Superior temporal gyrus (tissue), 1 donor: Measurements from ENCODE around the gene SPRED2.

Experiments
- DNase-seq: peaks from one replicate; pipeline ENCODE4 v3.0.0-alpha.2; 2016; ENCODE audit errors: extremely low spot score

The SPRED2 gene

DNA sequence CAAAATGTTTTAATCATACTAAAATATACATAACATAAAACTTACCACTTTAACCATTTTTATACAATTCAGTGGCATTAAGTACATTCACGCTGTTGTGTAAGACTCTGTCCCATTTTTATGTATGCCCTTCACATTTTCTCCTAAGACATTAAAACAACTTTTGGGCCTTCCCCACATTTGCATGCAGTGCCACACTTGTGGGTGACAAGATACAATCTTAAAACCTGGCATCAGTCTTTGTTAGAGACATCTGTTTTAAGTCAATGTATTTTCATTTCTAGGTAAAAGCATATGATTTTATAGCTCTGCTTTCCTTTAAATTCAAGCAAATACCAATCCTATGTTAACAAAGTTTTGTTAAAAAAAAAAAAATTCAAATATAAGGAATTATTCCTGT, 17.3 kb downstream of the SPRED2 start:
- no peak for DNase-seq

DNA sequence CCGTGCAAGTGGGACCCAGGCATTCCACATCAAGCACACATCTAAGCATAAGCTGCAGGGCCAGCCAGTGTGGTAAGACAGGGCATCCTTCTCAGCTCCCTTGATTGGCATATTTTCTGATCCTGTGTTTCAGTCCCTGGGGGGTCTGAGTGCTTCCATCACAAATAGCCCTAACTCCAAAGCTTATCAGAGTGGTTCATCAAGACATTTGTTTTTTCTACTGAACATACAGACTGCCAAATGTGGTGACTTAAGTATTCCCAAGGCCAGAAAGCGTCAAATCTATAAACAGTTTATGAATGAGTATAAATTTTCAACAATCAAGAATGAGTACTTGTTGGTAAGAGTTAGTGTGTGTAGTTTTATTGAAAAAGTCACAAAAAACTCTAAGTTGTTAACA, 18.8 kb downstream of the SPRED2 start:
- no peak for DNase-seq

DNA sequence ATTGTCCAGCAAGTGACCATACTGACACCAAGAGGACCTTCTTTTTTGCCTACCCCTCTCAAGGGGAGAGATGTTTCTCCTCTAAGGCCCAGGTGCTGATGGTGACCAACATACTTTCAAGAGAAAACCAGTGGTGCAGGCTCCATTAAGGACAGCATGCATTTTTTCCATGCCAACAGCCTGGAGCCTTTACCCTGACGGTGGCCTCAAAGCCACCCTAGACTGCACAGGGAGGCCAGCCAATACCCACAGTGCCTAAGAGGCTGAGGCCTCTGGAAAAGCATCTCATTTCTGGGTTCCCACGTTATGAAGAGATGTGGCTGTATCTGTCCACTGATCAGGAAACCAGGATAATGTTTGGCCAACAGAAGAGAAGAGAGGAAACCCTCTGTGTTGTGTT, 19.3 kb downstream of the SPRED2 start:
- DNase-seq = no peak

DNA sequence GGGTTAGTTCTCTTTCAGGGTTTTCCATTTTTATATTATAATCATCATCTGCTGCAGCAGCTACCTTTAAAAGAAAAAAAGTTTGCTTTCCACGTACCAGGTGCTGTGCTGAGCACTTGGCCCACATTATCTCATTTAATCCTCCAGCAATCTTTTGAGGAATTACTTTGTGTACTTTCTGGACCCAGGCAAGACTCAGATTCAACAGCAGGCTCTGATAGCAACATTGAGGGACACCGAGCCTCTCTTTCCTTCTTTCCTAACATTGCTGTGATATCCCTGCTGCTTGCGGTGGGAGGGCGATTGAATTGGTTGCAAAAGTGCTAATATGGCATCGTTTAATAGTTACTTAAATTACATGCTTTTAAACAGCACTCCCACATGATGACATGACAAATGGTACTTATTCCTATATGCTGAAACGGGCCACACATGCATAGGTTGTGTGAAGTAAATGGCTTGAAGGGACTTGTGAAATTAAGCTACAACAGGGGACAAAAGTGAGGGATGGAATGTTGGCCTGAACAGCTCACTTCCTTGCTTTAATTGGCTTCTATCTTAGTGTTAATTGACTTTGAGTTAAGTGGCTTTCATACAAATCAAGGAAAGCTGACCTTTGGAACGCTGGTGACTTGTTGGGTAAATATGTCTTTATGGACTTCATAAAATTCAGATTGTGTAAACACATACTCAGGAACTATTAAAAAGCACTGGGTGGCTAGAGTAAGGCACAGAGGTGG, 21.2 kb downstream of the SPRED2 start:
- no peak for DNase-seq

DNA sequence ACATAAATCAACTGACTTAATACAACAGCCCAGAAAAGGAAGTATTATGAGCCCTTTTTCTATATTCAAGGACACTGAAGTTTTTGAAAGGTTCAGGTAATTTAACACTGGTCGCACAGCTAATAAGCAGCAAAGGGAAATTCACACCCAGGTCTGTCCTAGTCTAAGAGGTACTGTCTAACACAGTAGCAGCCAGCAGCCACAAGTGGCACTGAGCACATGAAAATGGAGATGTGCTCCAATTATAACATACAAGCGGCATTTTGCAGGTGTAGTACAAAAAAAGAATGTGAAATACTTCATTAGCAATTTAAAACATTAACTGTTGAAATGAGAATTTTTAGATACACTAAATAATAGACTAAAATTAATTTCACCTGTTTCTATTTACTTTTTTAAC, 23.4 kb downstream of the SPRED2 start:
- DNase-seq = no peak

DNA sequence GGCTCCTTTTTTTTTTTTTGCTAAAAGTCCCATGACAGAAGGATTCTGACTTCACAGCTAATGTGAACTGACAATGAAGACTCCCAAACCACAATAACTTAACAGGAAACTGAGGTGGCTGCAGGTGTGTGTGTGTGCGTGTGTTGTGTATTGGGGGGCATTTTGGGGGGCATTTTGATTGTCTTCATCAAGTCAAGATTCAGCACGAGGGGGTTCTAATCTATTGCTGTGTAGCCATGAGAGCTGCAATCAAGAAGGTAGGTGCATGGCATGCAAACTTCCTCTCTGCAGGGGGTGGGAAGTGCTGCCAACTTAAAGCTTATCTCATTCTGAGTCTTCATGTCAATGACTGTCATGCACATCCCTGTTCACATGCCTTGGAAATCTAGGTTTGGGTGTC, 25.2 kb downstream of the SPRED2 start:
- DNase-seq = no peak

DNA sequence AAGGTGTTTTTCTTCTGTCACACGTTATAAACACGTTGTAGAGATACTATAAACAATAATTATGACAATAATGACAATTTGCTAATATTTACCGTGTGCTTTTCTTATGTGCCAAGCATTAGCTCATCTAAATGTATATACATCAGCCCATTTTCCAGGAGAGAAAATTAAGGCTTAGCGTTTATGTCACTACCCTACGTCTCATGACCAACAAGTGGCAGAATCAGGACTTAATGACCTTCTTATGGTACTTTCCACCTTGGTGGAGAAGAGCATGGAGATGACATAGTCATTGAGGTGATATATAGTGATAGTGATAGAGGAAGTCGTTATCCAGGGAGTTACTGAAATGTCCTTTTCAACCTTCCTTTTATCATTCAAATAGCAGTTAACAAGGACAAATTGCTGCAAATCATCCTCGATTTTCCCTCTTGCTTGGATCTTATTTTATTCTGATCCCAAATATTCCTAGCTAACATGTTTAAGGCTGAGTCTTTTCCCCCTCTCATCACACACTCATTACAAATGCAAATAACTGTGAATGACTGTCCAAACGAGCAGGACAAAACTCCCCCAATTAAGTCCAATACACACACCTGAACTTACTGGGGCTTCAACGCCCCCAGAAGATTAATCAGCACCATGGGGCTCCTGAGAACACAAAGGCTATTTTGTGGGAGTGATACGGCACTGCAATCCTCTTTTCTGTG, 27.3 kb downstream of the SPRED2 start:
- no peak for DNase-seq

- DNase-seq = no peak
Observed at GRCh38 chr2:65403529-65403915, 28.9 kb downstream of the SPRED2 start.

DNA sequence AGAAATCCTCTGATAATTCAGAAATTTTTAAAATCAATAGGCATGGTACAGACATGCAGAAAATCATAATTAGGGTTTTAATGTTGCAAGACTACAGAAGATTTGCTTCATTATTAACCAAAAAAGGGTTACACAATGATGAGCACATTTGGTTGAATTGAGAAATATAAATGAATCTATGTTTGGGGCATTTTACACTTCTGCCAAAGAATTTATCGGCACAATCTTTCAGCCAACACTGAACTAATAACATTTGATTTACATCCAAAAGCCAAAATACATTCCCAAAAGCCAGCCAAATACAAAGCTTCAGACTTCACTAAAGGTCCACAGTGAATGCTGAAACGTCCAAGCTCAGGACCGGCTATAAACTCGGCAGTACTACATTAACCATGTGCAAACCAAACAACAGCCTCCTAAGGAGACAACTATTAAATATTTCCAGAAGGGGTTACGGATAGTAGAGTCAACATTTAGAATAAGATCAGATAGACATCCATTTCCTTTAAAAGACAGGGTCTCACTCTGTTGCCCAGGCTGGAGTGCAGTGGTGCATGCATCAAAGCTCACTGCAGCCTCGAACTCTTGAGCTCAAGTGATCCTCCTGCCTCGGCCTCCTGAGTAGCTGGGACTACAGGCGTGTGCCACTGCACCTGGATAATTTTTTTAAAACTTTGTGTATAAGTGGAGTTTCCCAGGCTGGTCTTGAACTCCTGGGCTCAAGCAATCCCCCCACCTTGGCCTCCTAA, 29.4 kb downstream of the SPRED2 start:
- no peak for DNase-seq

DNA sequence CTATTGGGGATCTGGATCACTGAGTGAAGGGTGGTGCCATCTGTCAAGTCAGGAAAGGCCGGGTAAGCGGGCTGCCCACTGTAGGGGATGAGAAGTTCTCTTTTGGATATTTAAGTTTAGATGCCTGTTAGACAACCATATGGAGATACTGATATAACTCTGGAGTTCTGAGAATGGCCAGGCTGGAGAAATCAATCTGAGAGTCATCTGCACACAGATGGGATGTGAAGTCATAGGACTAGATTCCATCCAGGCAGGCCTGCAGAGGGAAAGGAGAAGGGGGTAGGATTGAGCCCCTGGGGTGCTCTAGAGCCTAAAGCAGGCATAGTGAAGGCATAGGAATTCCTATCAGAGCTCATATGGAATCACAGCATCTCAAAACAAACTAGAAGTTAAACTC, 30.1 kb downstream of the SPRED2 start:
- DNase-seq = no peak

- DNase-seq = no peak
Observed at GRCh38 chr2:65397122-65397521, 35.3 kb downstream of the SPRED2 start.

DNA sequence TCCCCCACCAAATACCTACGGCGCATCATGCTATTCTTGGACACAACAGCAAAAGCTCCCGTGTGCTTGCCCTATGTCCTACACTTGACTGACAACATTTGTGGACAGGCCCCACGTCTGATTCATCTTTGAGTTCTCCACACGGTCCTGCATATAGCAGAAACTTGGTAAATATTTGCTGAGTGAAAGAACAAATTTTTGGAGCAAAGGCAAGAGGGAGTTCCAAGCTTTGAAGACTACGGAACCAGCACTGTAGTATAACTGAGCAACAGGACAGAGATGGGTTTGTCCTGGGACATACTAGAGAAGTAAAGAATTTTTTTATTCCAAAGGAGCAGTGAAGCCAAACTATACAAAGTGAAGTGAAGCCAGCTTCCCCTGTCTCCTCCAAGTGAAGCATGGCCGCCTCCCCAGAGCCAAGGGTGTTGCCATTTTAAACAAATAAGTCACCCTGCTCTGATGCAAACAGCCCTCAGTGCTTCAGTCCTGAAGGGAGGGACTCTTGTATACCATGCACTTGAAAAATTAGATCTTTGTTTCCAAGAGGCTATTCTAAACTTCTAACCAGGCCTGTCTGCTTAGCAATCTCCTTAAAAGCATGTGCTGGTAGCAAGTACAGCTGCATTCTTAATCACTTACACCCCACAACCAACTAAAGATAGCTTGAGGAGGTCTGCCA, 35.9 kb downstream of the SPRED2 start:
- DNase-seq = peak; percentile 59

GRCh38 chr2:65395621-65396347, 36.6 kb downstream of the SPRED2 start:
- no peak for DNase-seq

DNA sequence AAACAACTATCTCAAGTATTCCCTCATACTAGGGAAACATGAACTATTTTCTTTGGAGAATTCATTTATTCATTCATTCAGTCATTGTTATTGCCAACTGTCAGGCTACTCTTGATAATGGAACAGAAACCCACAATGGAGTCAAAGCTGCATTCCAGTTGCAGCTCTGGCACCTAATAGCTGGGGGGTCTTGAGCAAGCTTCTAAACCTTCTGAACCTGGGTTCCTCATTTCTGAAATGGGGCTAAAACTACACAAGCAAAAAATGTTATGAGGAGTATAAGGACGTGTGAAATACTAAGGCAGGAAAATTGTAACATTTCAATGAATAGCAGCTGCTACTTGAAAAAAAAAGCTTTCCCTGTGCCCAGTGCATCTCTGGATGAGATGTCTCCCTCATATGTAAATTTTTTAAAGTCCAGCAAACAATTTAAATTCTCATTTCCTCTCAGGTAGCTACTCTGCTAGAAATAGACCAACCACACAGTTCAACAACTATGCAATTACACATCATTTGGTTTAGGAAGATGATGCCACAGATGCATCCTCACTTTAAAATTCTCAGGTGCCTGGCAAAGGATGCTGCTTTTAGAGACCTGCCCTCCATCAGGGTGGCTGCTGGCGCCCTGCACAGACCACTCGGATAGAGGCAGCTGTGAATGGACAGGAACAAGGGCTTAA, 38.5 kb downstream of the SPRED2 start:
- no peak for DNase-seq

DNA sequence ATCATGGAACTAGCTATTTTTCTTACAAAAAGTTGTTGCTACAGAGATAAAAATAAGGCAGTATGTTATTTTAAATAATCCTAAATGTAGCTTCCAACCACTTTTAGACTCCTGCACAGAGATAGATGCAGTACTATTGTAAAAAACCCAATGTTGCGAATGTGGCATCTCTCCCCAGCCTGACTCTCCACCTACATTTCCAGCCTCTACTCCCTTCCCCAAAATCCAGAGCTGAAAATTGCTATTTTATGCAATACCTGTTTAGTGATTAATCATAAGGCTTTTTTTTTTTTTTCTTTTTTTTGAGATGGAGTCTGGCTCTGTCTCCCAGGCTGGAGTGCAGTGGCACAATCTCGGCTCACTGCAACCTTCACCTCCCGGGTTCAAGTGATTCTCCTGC, 39.4 kb downstream of the SPRED2 start:
- no peak for DNase-seq

DNA sequence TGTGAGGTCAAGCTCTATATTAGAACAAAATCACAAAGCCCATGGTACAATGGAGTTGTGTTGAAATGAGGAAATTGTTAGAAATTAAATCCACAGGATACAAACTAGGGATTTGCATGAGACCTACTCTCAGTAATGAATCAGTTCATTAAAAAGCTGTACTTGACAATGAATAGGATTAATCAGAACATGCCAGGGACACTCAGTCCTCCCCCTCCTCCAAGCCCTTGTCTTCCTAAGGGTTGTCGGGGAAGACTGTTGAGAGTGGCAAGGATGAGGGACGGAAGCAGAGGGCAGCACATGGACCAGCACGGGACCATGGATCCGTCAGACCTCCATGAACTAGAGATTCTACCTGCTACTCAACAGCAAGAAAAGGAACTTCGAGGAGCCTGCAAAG, 39.8 kb downstream of the SPRED2 start:
- no peak for DNase-seq

GRCh38 chr2:65390134-65390533, 42.3 kb downstream of the SPRED2 start:
- no peak for DNase-seq

DNA sequence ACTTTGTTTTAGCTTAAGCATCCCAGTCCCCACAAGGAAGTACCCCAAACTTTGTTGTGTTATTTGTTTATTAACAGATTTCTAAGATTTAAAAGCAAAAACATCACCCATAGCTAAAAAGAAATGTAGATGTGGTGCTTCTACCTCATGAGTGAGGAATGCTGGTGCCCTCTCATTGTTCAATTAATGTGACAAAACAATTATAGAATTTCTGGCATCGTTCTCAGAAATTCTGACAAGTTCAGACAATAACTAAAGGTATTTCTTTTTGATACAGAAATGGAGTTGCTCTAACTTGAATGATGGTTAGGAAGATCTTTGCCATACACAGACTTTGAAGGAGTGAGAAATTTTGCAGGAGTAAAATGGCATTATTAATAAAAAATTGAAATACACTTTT, 42.9 kb downstream of the SPRED2 start:
- no peak for DNase-seq

DNA sequence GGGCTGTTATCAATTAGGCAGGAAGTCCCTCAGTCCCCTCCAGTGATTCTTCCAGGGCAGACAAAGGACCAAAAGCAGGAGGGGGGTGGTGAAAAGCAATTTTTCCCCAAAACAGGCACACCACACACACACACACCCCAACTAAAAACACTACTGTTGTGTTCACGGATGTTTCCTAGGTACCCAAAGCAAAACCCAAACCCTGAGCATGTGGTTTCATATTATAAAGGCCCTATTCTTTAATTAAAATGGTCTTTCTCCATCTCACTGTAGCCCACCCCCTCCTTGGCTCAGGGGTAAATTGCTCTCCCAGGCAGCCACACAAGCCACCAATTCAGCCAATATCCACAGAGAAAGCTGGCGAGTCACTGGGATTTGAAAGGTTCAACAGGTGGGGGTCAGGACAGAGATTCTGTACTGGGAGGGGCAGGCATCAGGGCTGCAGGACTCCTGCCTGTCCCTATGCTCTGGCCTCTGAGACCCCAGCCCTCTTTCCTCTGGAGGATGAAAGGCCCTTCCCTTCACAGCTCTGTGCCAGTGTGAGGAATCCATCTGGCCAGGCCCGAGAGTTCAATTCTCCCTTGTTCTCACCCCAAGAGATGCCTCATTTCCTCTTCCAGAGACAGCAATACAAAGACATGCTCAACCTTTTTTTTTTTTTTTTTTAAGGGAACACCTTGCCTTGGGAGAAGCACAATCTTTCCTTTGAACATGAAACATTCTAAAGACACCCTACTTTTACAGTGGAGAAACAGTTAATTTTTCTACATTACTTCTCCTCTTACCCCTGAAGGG, 43.6 kb downstream of the SPRED2 start:
- DNase-seq = no peak

- DNase-seq = no peak
Observed at GRCh38 chr2:65388051-65388531, 44.3 kb downstream of the SPRED2 start.
